Measurements from ENCODE around the gene NUP88.

NUP88 gene

DNA sequence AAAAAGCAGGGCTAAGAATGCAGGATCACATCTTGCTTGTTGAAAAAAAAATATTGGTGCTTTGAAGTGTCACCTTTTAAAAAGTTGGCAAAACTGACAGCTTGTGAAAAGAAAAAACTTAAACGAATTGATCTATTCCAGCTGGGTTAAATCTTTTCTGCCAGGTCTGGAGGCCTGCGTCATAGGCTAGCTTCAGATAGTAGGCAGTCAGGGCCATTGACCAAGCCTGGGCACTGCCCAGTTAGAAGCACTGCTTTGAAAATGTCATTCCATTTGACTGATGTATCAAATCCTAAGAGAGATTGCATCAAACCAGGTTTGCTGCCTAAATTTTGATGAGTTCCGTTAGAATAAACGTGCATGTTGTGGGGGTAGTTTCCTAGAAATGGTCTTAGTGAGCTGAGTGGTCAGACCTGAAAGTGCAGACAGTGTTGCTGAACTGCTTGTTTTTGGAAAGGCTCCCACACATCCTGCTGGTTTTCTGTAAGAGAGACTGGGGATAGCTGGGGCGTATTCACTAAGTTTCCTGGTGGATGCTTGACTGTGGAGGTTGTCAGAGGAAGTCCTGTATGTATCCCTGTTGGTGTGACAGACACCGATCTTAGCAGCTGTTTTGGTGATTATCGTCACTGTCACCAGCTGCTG is 38.8 kb downstream of the NUP88 start:
- Histone ChIP-seq H3K4me3 (ENCODE audit: low read depth, low read length) (no peak overlapping the region), H3K27ac (ENCODE audit: low read depth, low read length) (no peak overlapping the region), H3K36me3 (ENCODE audit: control insufficient read depth, insufficient read depth, low read length) (peaks cover 97% of the 10 kb centered on the region), H3K9me3 (ENCODE audit: control insufficient read depth, insufficient read depth, low read depth, low read length) (no peaks in the 10 kb centered on the region), H3K27me3 (ENCODE audit: control insufficient read depth, insufficient read depth, low read length) (no peaks in the 10 kb centered on the region), H3K4me1 (ENCODE audit: control insufficient read depth, insufficient read depth, low read length) (no peaks in the 10 kb centered on the region), H3K9ac (ENCODE audit: low read length) (no peak overlapping the region)

DNA sequence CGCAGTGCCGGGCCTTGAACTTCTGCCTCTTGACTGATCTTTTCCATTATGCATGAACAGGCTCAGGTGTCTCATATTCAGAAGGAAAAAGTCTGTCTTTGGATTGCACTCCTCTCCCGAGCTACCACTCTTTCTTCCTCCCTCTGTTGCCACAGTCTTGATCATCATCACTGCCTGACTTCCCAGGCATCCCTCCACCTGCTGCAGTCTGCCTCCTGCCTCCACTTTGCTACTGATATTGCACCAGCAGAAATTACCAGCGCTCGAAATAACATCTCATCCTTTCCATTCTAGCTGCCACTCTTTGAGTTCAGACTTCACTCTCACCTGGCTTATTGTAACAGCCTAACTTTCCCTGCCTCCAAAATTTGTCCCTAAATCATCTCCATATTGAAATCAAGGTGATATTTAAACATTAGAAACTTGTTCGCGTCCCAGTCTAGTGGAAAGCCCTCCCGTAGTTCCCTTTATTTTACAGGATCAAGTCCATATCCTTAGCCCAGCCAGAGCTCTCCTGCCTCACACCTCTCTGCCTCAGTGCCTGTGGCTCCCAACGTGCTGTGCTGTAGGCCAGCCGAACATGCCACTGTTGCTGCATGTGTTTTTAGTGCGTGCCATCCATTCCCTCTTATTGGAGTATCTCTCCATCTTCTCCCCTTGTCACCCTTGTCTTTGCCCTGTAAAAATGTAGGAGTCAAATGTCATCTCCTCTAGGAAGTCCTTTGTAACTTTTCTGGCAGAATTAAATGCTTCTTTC is 39.9 kb downstream of the NUP88 start:
- no peak overlapping the region for H3K27ac ChIP-seq (ENCODE audit: low read depth, low read length)
- no peak overlapping the region for H3K4me3 ChIP-seq (ENCODE audit: low read depth, low read length)
- H3K9ac ChIP-seq (ENCODE audit: low read length), result no peak overlapping the region
- H3K36me3 ChIP-seq (ENCODE audit: control insufficient read depth, insufficient read depth, low read length), result peaks cover 92% of the 10 kb centered on the region
- H3K4me1 ChIP-seq (ENCODE audit: control insufficient read depth, insufficient read depth, low read length), result no peaks in the 10 kb centered on the region
- H3K9me3 ChIP-seq (ENCODE audit: control insufficient read depth, insufficient read depth, low read depth, low read length), result no peaks in the 10 kb centered on the region
- no peaks in the 10 kb centered on the region for H3K27me3 ChIP-seq (ENCODE audit: control insufficient read depth, insufficient read depth, low read length)

DNA sequence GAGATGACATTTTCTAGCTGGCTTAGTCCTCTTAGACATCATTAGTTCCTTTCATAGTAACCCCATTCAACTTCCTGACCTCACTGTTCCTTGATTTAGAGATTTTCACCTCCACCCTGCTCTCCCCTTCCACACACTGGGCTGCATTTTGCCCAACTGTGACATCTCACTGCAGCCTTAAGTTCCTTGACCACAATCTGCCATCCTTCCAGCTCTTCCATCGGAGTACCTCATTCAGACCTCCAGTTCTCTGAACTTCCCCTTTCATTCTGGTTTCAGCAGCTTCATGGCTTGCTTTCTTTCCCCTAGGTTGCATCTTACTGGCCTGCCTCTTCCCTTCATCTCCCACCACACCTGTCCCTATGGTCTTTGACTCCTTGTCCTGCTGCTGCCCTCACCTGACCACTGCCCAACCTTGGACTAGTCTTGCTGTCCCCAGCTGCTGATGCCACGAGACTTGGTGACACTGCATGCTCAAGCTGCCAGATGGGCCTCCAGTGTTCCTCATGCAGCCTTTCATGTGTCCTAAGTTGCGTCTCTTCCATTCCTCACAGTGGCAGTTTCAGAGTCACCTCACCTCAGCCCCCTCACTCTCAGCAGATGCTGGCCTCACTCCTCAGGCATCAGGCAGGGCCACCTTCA is 40.8 kb downstream of the NUP88 start:
- Histone ChIP-seq H3K4me1 (ENCODE audit: control insufficient read depth, insufficient read depth, low read length) (no peaks in the 10 kb centered on the region), H3K27me3 (ENCODE audit: control insufficient read depth, insufficient read depth, low read length) (no peaks in the 10 kb centered on the region), H3K27ac (ENCODE audit: low read depth, low read length) (no peak overlapping the region), H3K4me3 (ENCODE audit: low read depth, low read length) (no peak overlapping the region), H3K9ac (ENCODE audit: low read length) (no peak overlapping the region), H3K36me3 (ENCODE audit: control insufficient read depth, insufficient read depth, low read length) (peaks cover 90% of the 10 kb centered on the region), H3K9me3 (ENCODE audit: control insufficient read depth, insufficient read depth, low read depth, low read length) (no peaks in the 10 kb centered on the region)

DNA sequence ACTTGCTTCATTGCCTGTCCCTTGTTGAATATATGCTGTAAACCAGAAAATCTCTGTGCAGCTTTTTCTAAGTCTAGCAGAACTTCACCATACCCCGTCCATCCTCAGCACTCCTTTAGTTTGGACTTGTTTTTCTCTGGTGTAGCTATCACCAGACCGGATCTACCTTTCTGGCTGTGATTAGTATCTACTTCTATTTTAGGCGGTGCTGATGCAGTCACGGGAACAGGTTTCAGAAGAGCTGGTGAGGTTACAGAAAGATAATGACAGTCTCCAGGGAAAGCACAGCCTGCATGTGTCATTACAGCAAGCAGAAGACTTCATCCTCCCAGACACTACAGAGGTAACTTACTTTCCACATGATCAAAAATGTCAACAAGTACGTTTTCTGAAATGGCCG is 46.4 kb downstream of the NUP88 start:
- H3K9ac ChIP-seq (ENCODE audit: low read length), result no peak overlapping the region
- no peak overlapping the region for H3K4me3 ChIP-seq (ENCODE audit: low read depth, low read length)
- H3K27ac ChIP-seq (ENCODE audit: low read depth, low read length), result no peak overlapping the region

DNA sequence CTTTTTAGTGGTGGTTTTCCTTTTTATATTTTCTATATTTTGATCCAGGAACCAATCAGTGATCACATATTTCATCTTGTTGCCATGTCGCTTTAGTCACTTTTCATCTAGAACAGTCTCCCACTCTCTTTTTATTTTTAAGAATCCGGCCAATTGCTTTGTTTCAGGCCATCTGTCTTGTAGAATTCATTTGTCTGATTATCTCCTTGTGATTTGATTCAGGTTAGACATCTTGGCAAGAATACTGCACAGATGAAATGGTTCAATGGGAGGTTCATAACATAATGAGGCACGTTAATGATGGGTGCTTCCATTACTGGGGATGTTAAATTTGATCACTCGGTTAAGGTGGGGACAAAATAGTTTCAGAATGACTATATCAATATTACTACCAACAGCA is 49.1 kb downstream of the NUP88 start:
- Histone ChIP-seq H3K9me3 (ENCODE audit: control insufficient read depth, insufficient read depth, low read depth, low read length) (no peaks in the 10 kb centered on the region), H3K27me3 (ENCODE audit: control insufficient read depth, insufficient read depth, low read length) (no peaks in the 10 kb centered on the region), H3K4me3 (ENCODE audit: low read depth, low read length) (no peak overlapping the region), H3K27ac (ENCODE audit: low read depth, low read length) (no peak overlapping the region), H3K4me1 (ENCODE audit: control insufficient read depth, insufficient read depth, low read length) (no peaks in the 10 kb centered on the region), H3K9ac (ENCODE audit: low read length) (no peak overlapping the region), H3K36me3 (ENCODE audit: control insufficient read depth, insufficient read depth, low read length) (peaks cover 69% of the 10 kb centered on the region)

More for the DNA sequence above, 46.4 kb downstream of the NUP88 start:
- Histone ChIP-seq H3K9me3 (ENCODE audit: control insufficient read depth, insufficient read depth, low read depth, low read length) (no peaks in the 10 kb centered on the region), H3K4me1 (ENCODE audit: control insufficient read depth, insufficient read depth, low read length) (no peaks in the 10 kb centered on the region), H3K36me3 (ENCODE audit: control insufficient read depth, insufficient read depth, low read length) (peaks cover 80% of the 10 kb centered on the region), H3K27me3 (ENCODE audit: control insufficient read depth, insufficient read depth, low read length) (no peaks in the 10 kb centered on the region)

DNA sequence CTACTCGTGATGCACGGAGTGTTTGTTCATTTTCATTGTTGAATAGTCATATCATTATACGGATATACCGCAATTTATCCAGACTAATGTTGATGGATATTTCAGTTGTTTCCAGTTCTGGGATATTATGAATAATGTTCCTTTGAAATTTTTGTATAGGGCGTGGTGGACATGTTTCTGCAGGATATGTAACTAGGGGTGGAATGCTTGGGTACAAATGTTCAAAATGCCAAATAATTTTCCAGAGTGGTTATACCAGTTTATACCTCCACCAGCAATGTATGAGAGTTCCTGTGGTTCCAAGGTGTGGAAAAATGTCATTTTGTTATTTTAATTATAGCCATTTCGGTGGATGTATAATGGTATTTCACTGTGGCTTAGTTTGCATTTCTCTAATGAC is 53.6 kb downstream of the NUP88 start:
- Histone ChIP-seq H3K27ac (ENCODE audit: low read depth, low read length) (no peak overlapping the region), H3K36me3 (ENCODE audit: control insufficient read depth, insufficient read depth, low read length) (peaks cover 61% of the 10 kb centered on the region), H3K4me3 (ENCODE audit: low read depth, low read length) (no peak overlapping the region), H3K4me1 (ENCODE audit: control insufficient read depth, insufficient read depth, low read length) (peaks cover 19% of the 10 kb centered on the region), H3K9ac (ENCODE audit: low read length) (no peak overlapping the region), H3K9me3 (ENCODE audit: control insufficient read depth, insufficient read depth, low read depth, low read length) (no peaks in the 10 kb centered on the region), H3K27me3 (ENCODE audit: control insufficient read depth, insufficient read depth, low read length) (no peaks in the 10 kb centered on the region)

DNA sequence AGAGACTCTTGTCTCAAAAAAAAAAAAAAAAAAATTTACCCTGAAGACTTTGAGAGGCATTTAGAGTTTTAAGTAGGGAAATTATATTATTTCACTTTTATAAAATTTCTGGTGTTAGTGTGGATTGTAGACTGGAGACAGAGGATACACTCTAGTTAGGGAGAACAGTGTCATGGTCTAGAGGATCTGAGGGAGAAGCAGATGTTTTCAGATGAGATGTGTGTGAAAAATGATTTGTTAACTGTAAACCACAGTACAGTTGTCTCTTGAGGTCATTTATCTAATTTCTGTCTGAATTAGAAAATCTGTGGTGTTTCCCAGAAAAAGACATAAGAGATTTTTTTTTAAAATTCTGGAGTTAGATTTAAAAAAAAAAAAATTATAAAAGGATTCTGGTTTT is 54.8 kb downstream of the NUP88 start:
- H3K9ac ChIP-seq (ENCODE audit: low read length), result no peak overlapping the region
- no peak overlapping the region for H3K27ac ChIP-seq (ENCODE audit: low read depth, low read length)
- peaks cover 61% of the 10 kb centered on the region for H3K36me3 ChIP-seq (ENCODE audit: control insufficient read depth, insufficient read depth, low read length)
- no peaks in the 10 kb centered on the region for H3K27me3 ChIP-seq (ENCODE audit: control insufficient read depth, insufficient read depth, low read length)
- peaks cover 19% of the 10 kb centered on the region for H3K4me1 ChIP-seq (ENCODE audit: control insufficient read depth, insufficient read depth, low read length)
- H3K4me3 ChIP-seq (ENCODE audit: low read depth, low read length), result no peak overlapping the region
- no peaks in the 10 kb centered on the region for H3K9me3 ChIP-seq (ENCODE audit: control insufficient read depth, insufficient read depth, low read depth, low read length)

DNA sequence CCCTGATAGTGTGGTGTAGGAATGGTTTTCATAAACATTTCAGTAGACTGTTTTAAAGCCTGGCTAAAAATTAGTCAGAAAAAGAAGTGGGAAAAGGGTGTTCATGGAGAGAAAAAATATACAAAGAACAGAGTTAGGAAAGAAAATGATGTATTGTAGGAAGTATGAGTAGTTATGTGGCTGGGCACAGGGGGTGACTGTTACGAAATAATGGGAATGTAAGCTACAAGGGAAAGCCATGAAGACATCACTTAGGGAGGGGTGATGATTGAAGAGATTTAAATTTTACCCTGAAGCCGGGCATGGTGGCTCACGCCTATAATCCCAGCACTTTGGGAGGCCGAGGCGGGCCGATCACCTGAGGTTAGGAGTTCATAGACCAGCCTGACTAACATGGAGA is 55.3 kb downstream of the NUP88 start:
- H3K4me1 ChIP-seq (ENCODE audit: control insufficient read depth, insufficient read depth, low read length), result peaks cover 19% of the 10 kb centered on the region
- H3K36me3 ChIP-seq (ENCODE audit: control insufficient read depth, insufficient read depth, low read length), result peaks cover 61% of the 10 kb centered on the region
- no peaks in the 10 kb centered on the region for H3K27me3 ChIP-seq (ENCODE audit: control insufficient read depth, insufficient read depth, low read length)
- H3K27ac ChIP-seq (ENCODE audit: low read depth, low read length), result no peak overlapping the region
- no peak overlapping the region for H3K4me3 ChIP-seq (ENCODE audit: low read depth, low read length)
- no peak overlapping the region for H3K9ac ChIP-seq (ENCODE audit: low read length)
- H3K9me3 ChIP-seq (ENCODE audit: control insufficient read depth, insufficient read depth, low read depth, low read length), result no peaks in the 10 kb centered on the region

DNA sequence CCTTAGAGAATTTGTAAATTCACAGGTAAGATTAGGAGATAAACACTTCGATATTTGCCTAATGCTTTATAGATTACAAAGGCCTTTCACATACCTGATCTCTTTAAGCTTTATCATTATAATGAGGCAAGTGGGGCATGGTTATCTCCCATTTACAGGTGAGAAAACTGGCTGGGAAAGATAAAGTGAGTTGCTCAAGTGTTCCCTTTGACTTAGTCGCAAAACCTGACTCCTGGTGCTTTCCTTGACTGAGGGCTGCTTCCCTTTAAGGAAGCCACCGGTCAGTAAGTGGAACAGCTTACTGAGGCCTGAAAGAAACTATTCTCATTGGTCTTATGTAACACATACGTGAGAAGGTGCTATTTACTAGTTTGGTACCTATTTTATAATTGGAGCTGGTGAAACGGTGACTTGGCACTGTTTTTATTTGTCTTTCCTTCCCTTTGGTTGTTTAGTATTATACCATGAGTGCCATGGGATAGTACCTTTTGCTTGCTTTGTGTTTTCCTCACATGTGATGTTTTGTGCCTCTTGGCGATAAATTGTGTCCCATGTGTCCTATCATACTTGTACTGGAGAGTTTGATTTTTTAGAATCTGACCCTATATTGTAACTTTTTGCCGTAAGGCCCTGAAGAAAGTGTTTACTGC is 57.2 kb downstream of the NUP88 start:
- Histone ChIP-seq H3K36me3 (ENCODE audit: control insufficient read depth, insufficient read depth, low read length) (peaks cover 55% of the 10 kb centered on the region), H3K27me3 (ENCODE audit: control insufficient read depth, insufficient read depth, low read length) (no peaks in the 10 kb centered on the region), H3K4me3 (ENCODE audit: low read depth, low read length) (peak overlapping the region; percentile 15; the same call in 1 of the 2 replicates), H3K27ac (ENCODE audit: low read depth, low read length) (peak overlapping the region; percentile 28; the same call in 1 of the 2 replicates), H3K9me3 (ENCODE audit: control insufficient read depth, insufficient read depth, low read depth, low read length) (no peaks in the 10 kb centered on the region), H3K4me1 (ENCODE audit: control insufficient read depth, insufficient read depth, low read length) (peaks cover 19% of the 10 kb centered on the region), H3K9ac (ENCODE audit: low read length) (peak overlapping the region; percentile 5)

DNA sequence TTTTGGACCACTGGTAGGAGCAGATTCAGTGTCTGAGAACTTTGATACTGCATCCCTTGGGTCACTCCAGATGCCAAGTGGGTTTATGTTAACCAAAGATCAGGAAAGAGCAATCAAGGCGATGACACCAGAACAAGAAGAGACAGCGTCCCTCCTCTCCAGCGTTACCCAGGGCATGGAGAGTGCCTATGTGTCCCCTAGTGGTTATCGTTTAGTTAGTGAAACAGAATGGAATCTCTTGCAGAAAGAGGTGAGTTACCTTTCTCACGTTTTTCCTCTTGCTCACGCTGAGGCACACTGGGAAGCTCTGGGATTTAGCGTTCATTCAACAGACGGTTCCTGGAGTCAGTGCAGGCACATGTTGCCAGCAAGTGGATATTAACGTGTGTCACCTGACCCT is 58.0 kb downstream of the NUP88 start:
- H3K9me3 ChIP-seq (ENCODE audit: control insufficient read depth, insufficient read depth, low read depth, low read length), result no peaks in the 10 kb centered on the region
- no peak overlapping the region for H3K9ac ChIP-seq (ENCODE audit: low read length)
- H3K4me3 ChIP-seq (ENCODE audit: low read depth, low read length), result no peak overlapping the region
- peaks cover 59% of the 10 kb centered on the region for H3K36me3 ChIP-seq (ENCODE audit: control insufficient read depth, insufficient read depth, low read length)
- no peaks in the 10 kb centered on the region for H3K27me3 ChIP-seq (ENCODE audit: control insufficient read depth, insufficient read depth, low read length)
- H3K27ac ChIP-seq (ENCODE audit: low read depth, low read length), result no peak overlapping the region
- H3K4me1 ChIP-seq (ENCODE audit: control insufficient read depth, insufficient read depth, low read length), result peaks cover 19% of the 10 kb centered on the region
